T-cell (primary cell): Measurements from ENCODE around the gene INTS6. TPM values are rescaled to one million over a fixed set of nuclear protein-coding genes. Genes with fewer than 3 reads are reported as not detected.

Experiments used
- ATAC-seq, 4 experiments: fragments of 200-7000 bp in 3 of 4; fragments of 150-1000 bp in 1 of 4; cut with Tn5 transposase; replicated peaks in 1 of 4; 1 replicate in 3 of 4; 2 replicates in 1 of 4; pipeline ENCODE4 v1.10.0; 2021; ENCODE audit warnings: moderate library complexity in 3 of 4, mild to moderate bottlenecking in 2 of 4, moderate number of reproducible peaks in 1 of 4
- CTCF ChIA-PET, 2 donors: fragments of 300-600 bp; sonication (Branson Sonifier 250); formaldehyde crosslinking; loops; one replicate each; lab custom pipeline; 2022; ENCODE audit warnings: antibody characterized with exemption in 2 of 2; lab: Charles Lee
- POLR2A ChIA-PET, 2 donors: fragments of 300-600 bp; sonication (Branson Sonifier 250); formaldehyde crosslinking; loops; one replicate each; lab custom pipeline; 2022; ENCODE audit warnings: antibody characterized with exemption in 2 of 2; lab: Charles Lee
- DNase-seq, 35 experiments: peaks; one replicate each; pipeline versions ENCODE4 v3.0.0 to v3.0.0-alpha.2; 2013 to 2023
- H3K27ac ChIP-seq: one replicate; pipeline ENCODE4 v1.5.1; 2013; ENCODE audit warnings: low read length
- H3K27me3 ChIP-seq, 2 experiments: replicated peaks in 1 of 2; 1 replicate in 1 of 2; 2 replicates in 1 of 2; pipeline versions ENCODE4 v1.6.1 to v1.7.0; 2013; ENCODE audit warnings: low read length in 1 of 2, mixed read lengths in 1 of 2; ENCODE audit not compliant: control insufficient read depth in 2 of 2, insufficient read depth in 2 of 2; ENCODE audit errors: extremely low read depth in 1 of 2
- H3K36me3 ChIP-seq, 2 donors: 1 replicate in 1 of 2; 2 replicates in 1 of 2; pipeline versions ENCODE4 v1.6.1 to v1.7.0; 2013; ENCODE audit warnings: low read length in 1 of 2; ENCODE audit not compliant: control insufficient read depth in 2 of 2, insufficient read depth in 1 of 2; ENCODE audit errors: extremely low read depth in 1 of 2
- H3K4me1 ChIP-seq, 2 experiments: 1 replicate in 1 of 2; 2 replicates in 1 of 2; pipeline versions ENCODE4 v1.6.1 to v1.7.0; 2013; ENCODE audit warnings: low read length in 2 of 2, mixed read lengths in 1 of 2; ENCODE audit not compliant: insufficient read depth in 2 of 2, control insufficient read depth in 1 of 2; ENCODE audit errors: extremely low read depth in 1 of 2
- H3K4me3 ChIP-seq, 2 donors: 1 replicate in 1 of 2; 2 replicates in 1 of 2; pipeline versions ENCODE4 v1.5.1 to v1.7.0; 2013; ENCODE audit warnings: mild to moderate bottlenecking in 2 of 2, low read length in 1 of 2, moderate library complexity in 1 of 2; ENCODE audit not compliant: control insufficient read depth in 1 of 2; ENCODE audit errors: extremely low read depth in 1 of 2
- H3K9me3 ChIP-seq: 2 replicates; pipeline ENCODE4 v1.7.0; 2013
- H3K27ac Mint-ChIP-seq, 2 donors: one replicate each; pipeline ENCODE4 v1.8.0; 2020 to 2021; ENCODE audit warnings: mild to moderate bottlenecking in 2 of 2, mixed read lengths in 2 of 2
- H3K27me3 Mint-ChIP-seq, 2 donors: one replicate each; pipeline ENCODE4 v1.8.0; 2021 to 2022; ENCODE audit warnings: mixed read lengths in 2 of 2
- H3K36me3 Mint-ChIP-seq: one replicate; pipeline ENCODE4 v1.8.0; 2021; ENCODE audit warnings: mixed read lengths
- H3K4me1 Mint-ChIP-seq, 3 donors: one replicate each; pipeline ENCODE4 v1.8.0; 2020 to 2022; ENCODE audit warnings: mixed read lengths in 3 of 3, mild to moderate bottlenecking in 1 of 3
- H3K4me3 Mint-ChIP-seq, 3 donors: one replicate each; pipeline ENCODE4 v1.8.0; 2020 to 2022; ENCODE audit warnings: mild to moderate bottlenecking in 3 of 3, mixed read lengths in 3 of 3, moderate library complexity in 3 of 3
- H3K9me3 Mint-ChIP-seq, 3 donors: one replicate each; pipeline ENCODE4 v1.8.0; 2020 to 2022; ENCODE audit warnings: mixed read lengths in 3 of 3
- WGBS: methylation state at CpG from one replicate; pipeline ENCODE4 v1.1.5; 2013; ENCODE audit warnings: missing lambda C conversion rate; ENCODE audit not compliant: insufficient coverage; 5-methylcytosine and 5-hydroxymethylcytosine counted together
- total RNA-seq, 35 experiments: library from RNA in 6 of 35; stranded (reverse) in 6 of 35; fragments of 120-200 nt in 1 of 35; gene quantifications; one replicate each; pipeline versions ENCODE4 v1.2.1 to v1.2.4 and lab custom pipeline; 2013 to 2026

The INTS6 gene
- total RNA-seq, 5 donors from 2014 or later (not counting 1 experiment from before 2014, with no cell fraction given), result 50.0 to 77.9 (median 58.7) TPM

GRCh38 chr13:51322826-51323225, 130.0 kb downstream of the INTS6 start:
- POLR2A ChIA-PET, result no interaction called here
- 90% methylated on average over 3 of the region's 3 CpGs for WGBS
- ATAC-seq (no peak), DNase-seq (no peak)
- H3K9me3 Mint-ChIP-seq, result no peaks in the 10 kb centered on the region
- no peak overlapping the region for H3K27ac Mint-ChIP-seq
- Histone ChIP-seq H3K4me3 (no peak overlapping the region), H3K4me1 (no peaks in the 10 kb centered on the region), H3K9me3 (no peaks in the 10 kb centered on the region), H3K27ac (no peak overlapping the region), H3K27me3 (no peaks in the 10 kb centered on the region), H3K36me3 (no peaks in the 10 kb centered on the region)
- H3K36me3 Mint-ChIP-seq, result no peaks in the 10 kb centered on the region
- CTCF ChIA-PET, result no interaction called here
- H3K27me3 Mint-ChIP-seq, result no peaks in the 10 kb centered on the region
- no peak overlapping the region for H3K4me3 Mint-ChIP-seq
- no peaks in the 10 kb centered on the region for H3K4me1 Mint-ChIP-seq

GRCh38 chr13:51321836-51322235, 131.0 kb downstream of the INTS6 start:
- CTCF ChIA-PET, result interaction anchor here in 1 of 2 donors (0.5 kb wide), 1 partner anchor 168 kb away, joined by 3 read pairs; no protein-coding TSS in a partner anchor
- DNase-seq, result no peak
- H3K36me3 Mint-ChIP-seq, result no peaks in the 10 kb centered on the region
- Histone ChIP-seq H3K4me1 (no peaks in the 10 kb centered on the region), H3K36me3 (no peaks in the 10 kb centered on the region), H3K9me3 (no peaks in the 10 kb centered on the region), H3K27ac (no peak overlapping the region), H3K4me3 (no peak overlapping the region), H3K27me3 (no peaks in the 10 kb centered on the region)
- H3K27ac Mint-ChIP-seq, result no peak overlapping the region
- no peaks in the 10 kb centered on the region for H3K4me1 Mint-ChIP-seq
- no peak for ATAC-seq
- no peaks in the 10 kb centered on the region for H3K27me3 Mint-ChIP-seq
- no peak overlapping the region for H3K4me3 Mint-ChIP-seq
- H3K9me3 Mint-ChIP-seq, result no peaks in the 10 kb centered on the region
- POLR2A ChIA-PET, result interaction anchor here in 1 of 2 donors (0.7 kb wide), 1 partner anchor 1117 kb away, joined by 3 read pairs; no protein-coding TSS in a partner anchor
- WGBS, result no CpG with 5 or more reads among the region's 2 CpGs

- Histone ChIP-seq H3K4me3 (no peak overlapping the region), H3K36me3 (no peaks in the 10 kb centered on the region), H3K27ac (no peak overlapping the region), H3K27me3 (no peaks in the 10 kb centered on the region), H3K4me1 (no peaks in the 10 kb centered on the region), H3K9me3 (no peaks in the 10 kb centered on the region)
- Mint-ChIP-seq H3K27me3 (no peaks in the 10 kb centered on the region), H3K4me1 (no peaks in the 10 kb centered on the region), H3K27ac (no peak overlapping the region), H3K36me3 (no peaks in the 10 kb centered on the region), H3K9me3 (no peaks in the 10 kb centered on the region), H3K4me3 (no peak overlapping the region)
- CTCF ChIA-PET, result no interaction called here
- 83% methylated on average over 2 of the region's 3 CpGs for WGBS
- ATAC-seq (no peak), DNase-seq (no peak)
- POLR2A ChIA-PET, result no interaction called here
Observed at GRCh38 chr13:51318876-51319275, 134.0 kb downstream of the INTS6 start.

- H3K4me3 Mint-ChIP-seq, result no peak overlapping the region
- Histone ChIP-seq H3K9me3 (no peaks in the 10 kb centered on the region), H3K4me1 (no peaks in the 10 kb centered on the region), H3K27me3 (peaks cover 0 to 2% of the 10 kb centered on the region in 2 experiments), H3K36me3 (no peaks in the 10 kb centered on the region), H3K27ac (no peak overlapping the region), H3K4me3 (no peak overlapping the region)
- no peaks in the 10 kb centered on the region for H3K4me1 Mint-ChIP-seq
- ATAC-seq, result no peak
- no peaks in the 10 kb centered on the region for H3K9me3 Mint-ChIP-seq
- no peak overlapping the region for H3K27ac Mint-ChIP-seq
- CTCF ChIA-PET, result interaction anchor here in 1 of 2 donors (0.5 kb wide), 1 partner anchor 34 kb away, joined by 9 read pairs; no protein-coding TSS in a partner anchor
- DNase-seq, result no peak
- 67% methylated on average over 2 of the region's 2 CpGs for WGBS
- H3K36me3 Mint-ChIP-seq, result no peaks in the 10 kb centered on the region
- POLR2A ChIA-PET, result interaction anchor here in 1 of 2 donors (0.7 kb wide), 1 partner anchor 1917 kb away, joined by 4 read pairs; no protein-coding TSS in a partner anchor
- H3K27me3 Mint-ChIP-seq, result peaks cover 0 to 2% of the 10 kb centered on the region in 2 donors
Observed at GRCh38 chr13:51318015-51318414, 134.8 kb downstream of the INTS6 start.

GRCh38 chr13:51317262-51317661, 135.6 kb downstream of the INTS6 start:
- Histone ChIP-seq H3K27me3 (peaks cover 0 to 2% of the 10 kb centered on the region in 2 experiments), H3K27ac (no peak overlapping the region), H3K36me3 (no peaks in the 10 kb centered on the region), H3K9me3 (no peaks in the 10 kb centered on the region), H3K4me3 (no peak overlapping the region), H3K4me1 (no peaks in the 10 kb centered on the region)
- DNase-seq (no peak), ATAC-seq (no peak)
- Mint-ChIP-seq H3K27me3 (peaks cover 2 to 5% of the 10 kb centered on the region in 2 donors), H3K4me1 (no peaks in the 10 kb centered on the region), H3K9me3 (no peaks in the 10 kb centered on the region), H3K36me3 (no peaks in the 10 kb centered on the region), H3K27ac (no peak overlapping the region), H3K4me3 (no peak overlapping the region)
- POLR2A ChIA-PET, result interaction anchor here in 1 of 2 donors (0.7 kb wide), 1 partner anchor 1916 kb away, joined by 4 read pairs; no protein-coding TSS in a partner anchor
- WGBS, result 40% methylated on average over 1 of the region's 1 CpG
- CTCF ChIA-PET, result no interaction called here

GRCh38 chr13:51313619-51314018, 139.2 kb downstream of the INTS6 start:
- ChIA-PET POLR2A (no interaction called here), CTCF (no interaction called here)
- peaks cover 0 to 9% of the 10 kb centered on the region in 2 experiments for H3K27me3 ChIP-seq

More at GRCh38 chr13:51313619-51314018, 139.2 kb downstream of the INTS6 start:
- Mint-ChIP-seq H3K27me3 (peaks cover 7 to 9% of the 10 kb centered on the region in 2 donors), H3K4me3 (no peak overlapping the region), H3K27ac (no peak overlapping the region), H3K36me3 (no peaks in the 10 kb centered on the region), H3K4me1 (no peaks in the 10 kb centered on the region), H3K9me3 (no peaks in the 10 kb centered on the region)
- Histone ChIP-seq H3K4me3 (no peak overlapping the region), H3K36me3 (no peaks in the 10 kb centered on the region), H3K4me1 (no peaks in the 10 kb centered on the region), H3K9me3 (no peaks in the 10 kb centered on the region), H3K27ac (no peak overlapping the region)
- no peak for ATAC-seq
- no CpG with 5 or more reads among the region's 1 CpG for WGBS
- no peak for DNase-seq
